GM12878 (cell line): Measurements from ENCODE around the gene WTAP. TPM values are rescaled to one million over a fixed set of nuclear protein-coding genes. Genes with fewer than 3 reads are reported as not detected.

Experiments
- ATAC-seq: fragments of 200-7000 bp; cut with Tn5 transposase; 3 replicates; pipeline ENCODE4 v1.9.1; 2020; ENCODE audit warnings: mild to moderate bottlenecking, moderate library complexity
- BruUV-seq: library from RNA; stranded (reverse); fragments of 400-500 nt; replicated peaks from 2 replicates; lab custom pipeline; 2021; lab: Mats Ljungman, UMichigan
- CTCF ChIA-PET: fragments of 300-600 bp; sonication (Branson Sonifier 250); formaldehyde crosslinking; extraction: SDS; loops from one replicate; lab custom pipeline; 2021; ENCODE audit warnings: inconsistent platforms; lab: Yijun Ruan, JAX
- POLR2A ChIA-PET: fragments of 350-600 bp; formaldehyde crosslinking; extraction: SDS; loops from one replicate; lab custom pipeline; 2021; ENCODE audit warnings: inconsistent platforms; lab: Charles Lee
- RAD21 ChIA-PET: fragments of 300-600 bp; sonication (Branson Sonifier 250); formaldehyde crosslinking; loops from one replicate; lab custom pipeline; 2023; ENCODE audit warnings: antibody characterized with exemption; ENCODE audit not compliant: unreplicated experiment; lab: Charles Lee
- SMC1A ChIA-PET: fragments of 300-600 bp; sonication (Branson Sonifier 250); formaldehyde crosslinking; loops from one replicate; lab custom pipeline; 2023; ENCODE audit not compliant: unreplicated experiment, uncharacterized antibody; lab: Charles Lee
- DNase-seq: peaks from one replicate; pipeline ENCODE4 v3.0.0-alpha.2; 2011; ENCODE audit warnings: low read depth, low spot score
- FAIRE-seq: peaks from 3 replicates; lab custom pipeline; 2011; peaks lifted over from hg19 to GRCh38; lab: Jason Lieb, UNC
- H2AFZ ChIP-seq: 2 replicates; pipeline ENCODE4 v1.6.0; 2011; ENCODE audit warnings: low read depth, low read length, control low read depth; ENCODE audit not compliant: control insufficient read depth
- H3K27ac ChIP-seq: 2 replicates; pipeline ENCODE4 v1.5.1; 2011; ENCODE audit warnings: control low read depth; ENCODE audit not compliant: control insufficient read depth, insufficient read depth
- H3K27me3 ChIP-seq, 2 experiments: replicated peaks in 1 of 2; 2 replicates each; pipeline versions ENCODE4 v1.6.0 to v1.6.1; 2011; ENCODE audit warnings: low read length in 1 of 2; ENCODE audit not compliant: control insufficient read depth in 2 of 2, insufficient read depth in 2 of 2
- H3K36me3 ChIP-seq, 2 experiments: 2 replicates each; pipeline ENCODE4 v1.5.1; 2011; ENCODE audit warnings: low read length in 1 of 2; ENCODE audit not compliant: control insufficient read depth in 2 of 2, insufficient read depth in 2 of 2
- H3K4me1 ChIP-seq: 2 replicates; pipeline ENCODE4 v1.6.1; 2011; ENCODE audit warnings: mild to moderate bottlenecking, low read length, moderate library complexity, mixed read lengths; ENCODE audit not compliant: control insufficient read depth, insufficient read depth
- H3K4me2 ChIP-seq: 2 replicates; pipeline ENCODE4 v1.6.0; 2011; ENCODE audit warnings: control low read depth; ENCODE audit not compliant: control insufficient read depth, insufficient read depth
- H3K4me3 ChIP-seq: fragments of 200-600 bp; sonication (generic); 2 replicates; pipeline ENCODE4 v1.5.1; 2016
- H3K79me2 ChIP-seq: 2 replicates; pipeline ENCODE4 v1.6.0; 2011; ENCODE audit warnings: low read length; ENCODE audit not compliant: control insufficient read depth, insufficient read depth
- H3K9ac ChIP-seq: 2 replicates; pipeline ENCODE4 v1.8.0; 2011; ENCODE audit warnings: low read length, control low read depth, mixed read lengths; ENCODE audit not compliant: control insufficient read depth, insufficient read depth
- H3K9me3 ChIP-seq: replicated peaks from 3 replicates; pipeline ENCODE4 v1.5.1; 2011; ENCODE audit warnings: mild to moderate bottlenecking, low read length; ENCODE audit not compliant: control insufficient read depth, insufficient read depth
- H4K20me1 ChIP-seq: 2 replicates; pipeline ENCODE4 v1.6.0; 2011; ENCODE audit not compliant: control insufficient read depth, insufficient read depth
- ASH2L ChIP-seq: fragments of 300-600, 200-600 bp; sonication (generic); IDR thresholded peaks from 2 replicates; pipeline ENCODE4 v1.6.1; 2017; ENCODE audit warnings: low read depth, mild to moderate bottlenecking, borderline replicate concordance
- CBX5 ChIP-seq: sonication (generic); IDR thresholded peaks from 2 replicates; pipeline ENCODE4 v1.6.1; 2016; ENCODE audit warnings: low read depth, moderate library complexity, mild to moderate bottlenecking, inconsistent platforms
- E4F1 ChIP-seq: fragments of 450-650 bp; IDR thresholded peaks from 2 replicates; pipeline ENCODE4 v1.6.1; 2018; ENCODE audit warnings: borderline replicate concordance, mild to moderate bottlenecking; ENCODE audit not compliant: partially characterized antibody
- IRF3 ChIP-seq: fragments of 450-650 bp; IDR thresholded peaks from 2 replicates; pipeline ENCODE4 v1.6.1; 2014; ENCODE audit warnings: mild to moderate bottlenecking
- KLF5 ChIP-seq: fragments of 450-650 bp; IDR thresholded peaks from 2 replicates; pipeline ENCODE4 v1.6.1; 2014; ENCODE audit warnings: mild to moderate bottlenecking; ENCODE audit not compliant: partially characterized antibody
- MYB ChIP-seq: fragments of 150-350 bp; IDR thresholded peaks from 2 replicates; pipeline ENCODE4 v1.6.1; 2014; ENCODE audit warnings: mild to moderate bottlenecking, low read depth, low read length, borderline replicate concordance
- NFYA ChIP-seq: IDR thresholded peaks from 2 replicates; pipeline ENCODE4 v1.6.1; 2011; ENCODE audit warnings: low read depth, mild to moderate bottlenecking, low read length, improper control_type of control experiment, borderline replicate concordance
- PBX3 ChIP-seq: IDR thresholded peaks from 2 replicates; pipeline ENCODE4 v1.6.1; 2011; ENCODE audit warnings: mild to moderate bottlenecking, low read depth, low read length, moderate library complexity; ENCODE audit not compliant: insufficient replicate concordance
- RAD21 ChIP-seq: IDR thresholded peaks from 2 replicates; pipeline ENCODE4 v1.6.1; 2011; ENCODE audit warnings: mild to moderate bottlenecking, low read depth, low read length, moderate library complexity; ENCODE audit not compliant: insufficient read depth
- ZNF207 ChIP-seq: fragments of 450-650 bp; IDR thresholded peaks from 2 replicates; pipeline ENCODE4 v1.6.1; 2014; ENCODE audit warnings: antibody characterized with exemption, mild to moderate bottlenecking, borderline replicate concordance
- WGBS: methylation state at CpG from one replicate; pipeline ENCODE4 v1.1.6; 2016; ENCODE audit warnings: low lambda C conversion rate; ENCODE audit not compliant: insufficient replicate concordance, insufficient coverage; ENCODE audit errors: missing lambda C conversion rate; 5-methylcytosine and 5-hydroxymethylcytosine counted together
- in situ Hi-C: fragments of 300-500 bp; cut with MboI; formaldehyde crosslinking; loops from 9 replicates; pipeline ENCODE4 v1.14.3; 2018; ENCODE audit warnings: mixed read lengths
- intact Hi-C: fragments of 100-400 bp; cut with micrococcal nuclease; formaldehyde crosslinking; loops from one replicate; pipeline ENCODE4 v1.14.2; 2022; ENCODE audit not compliant: unreplicated experiment
- polyA plus RNA-seq, 11 experiments: library from polyadenylated mRNA; depleted of rRNA in 4 of 11; unstranded in 6 of 11; stranded (reverse) in 5 of 11; fragments of >200 nt; fragmentation: Nextera tagmentation in 4 of 11; fragmentation: Illumina TruSeq in 1 of 11; extraction: Ambion mirVana in 4 of 11; extraction: Trizol in 1 of 11; gene quantifications; 1 replicate in 1 of 11; 2 replicates in 10 of 11; pipeline versions ENCODE4 v1.2.1 to v1.2.3, GENCODE V29; 2011 to 2016; ENCODE audit warnings: inconsistent platforms in 2 of 11, missing spikeins in 2 of 11, low read depth in 1 of 11
- total RNA-seq, 4 experiments: library from RNA; depleted of rRNA in 3 of 4; stranded (reverse); fragments of >200 nt in 3 of 4; fragmentation: Illumina TruSeq in 1 of 4; extraction: Trizol in 1 of 4; gene quantifications; 2 replicates each; pipeline versions ENCODE4 v1.2.1 to v1.2.3, GENCODE V29; 2013 to 2021
- TF ChIP-seq, protein P1 (sequence below): IDR thresholded peaks from 2 replicates; pipeline ENCODE4 v1.6.1; 2012; ENCODE audit warnings: mild to moderate bottlenecking, low read depth, low read length

WTAP gene
- total and polyA plus RNA-seq, 10 of the 15 experiments (the other 5 are each of a cell fraction or from before 2014, with no cell fraction given) = 38.7 to 132 (median 83.1) TPM

DNA sequence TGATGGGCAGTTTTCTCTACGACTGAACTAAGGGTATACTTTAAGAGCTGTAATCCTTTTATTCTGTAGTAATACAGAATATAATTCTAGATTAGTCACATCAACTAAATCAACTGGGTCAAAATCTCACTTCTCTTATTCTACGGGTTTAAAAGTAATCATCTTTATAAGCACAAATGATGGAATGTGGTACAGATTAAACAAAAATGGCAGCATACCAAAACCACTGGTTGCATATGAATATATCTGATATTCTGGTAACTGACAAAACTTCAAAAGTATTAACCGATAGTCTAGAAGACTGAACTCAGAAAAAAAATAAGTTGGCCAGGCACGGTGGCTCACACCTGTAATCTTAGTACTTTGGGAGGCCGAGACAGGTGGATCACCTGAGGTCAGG lies 41.3 kb upstream of the WTAP start:
- ChIA-PET CTCF (interaction anchor here (0.8 kb wide), 1 partner anchor 30 kb away, joined by 3 read pairs; no protein-coding TSS in a partner anchor), POLR2A (interaction anchor here (1.1 kb wide), 1 partner anchor 277 kb away, joined by 3 read pairs; no protein-coding TSS in a partner anchor), RAD21 (no interaction called here), SMC1A (no interaction called here)
- no peak for ATAC-seq
- Histone ChIP-seq H3K36me3 (peaks cover 0 to 24% of the 10 kb centered on the region in 2 experiments; a peak in 2 of 4 replicates), H2AFZ (no peak overlapping the region), H3K4me1 (no peaks in the 10 kb centered on the region; the same call in 1 of the 2 replicates), H3K9ac (no peak overlapping the region), H3K27ac (no peak overlapping the region), H3K4me3 (no peak overlapping the region), H3K27me3 (no peaks in the 10 kb centered on the region), H3K9me3 (no peaks in the 10 kb centered on the region), H4K20me1 (no peaks in the 10 kb centered on the region), H3K79me2 (peaks cover 3% of the 10 kb centered on the region), H3K4me2 (no peak overlapping the region)
- DNase-seq = no peak
- no TSS peak for BruUV-seq
- no peak for TF ChIP-seq RAD21
- no peak for TF ChIP-seq CBX5
- TF ChIP-seq E4F1 = no peak
- TF ChIP-seq KLF5 = no peak
- no peak for TF ChIP-seq PBX3
- no peak for TF ChIP-seq MYB
- no peak for TF ChIP-seq NFYA
- TF ChIP-seq ZNF207 = no peak
- TF ChIP-seq, protein P1, sequence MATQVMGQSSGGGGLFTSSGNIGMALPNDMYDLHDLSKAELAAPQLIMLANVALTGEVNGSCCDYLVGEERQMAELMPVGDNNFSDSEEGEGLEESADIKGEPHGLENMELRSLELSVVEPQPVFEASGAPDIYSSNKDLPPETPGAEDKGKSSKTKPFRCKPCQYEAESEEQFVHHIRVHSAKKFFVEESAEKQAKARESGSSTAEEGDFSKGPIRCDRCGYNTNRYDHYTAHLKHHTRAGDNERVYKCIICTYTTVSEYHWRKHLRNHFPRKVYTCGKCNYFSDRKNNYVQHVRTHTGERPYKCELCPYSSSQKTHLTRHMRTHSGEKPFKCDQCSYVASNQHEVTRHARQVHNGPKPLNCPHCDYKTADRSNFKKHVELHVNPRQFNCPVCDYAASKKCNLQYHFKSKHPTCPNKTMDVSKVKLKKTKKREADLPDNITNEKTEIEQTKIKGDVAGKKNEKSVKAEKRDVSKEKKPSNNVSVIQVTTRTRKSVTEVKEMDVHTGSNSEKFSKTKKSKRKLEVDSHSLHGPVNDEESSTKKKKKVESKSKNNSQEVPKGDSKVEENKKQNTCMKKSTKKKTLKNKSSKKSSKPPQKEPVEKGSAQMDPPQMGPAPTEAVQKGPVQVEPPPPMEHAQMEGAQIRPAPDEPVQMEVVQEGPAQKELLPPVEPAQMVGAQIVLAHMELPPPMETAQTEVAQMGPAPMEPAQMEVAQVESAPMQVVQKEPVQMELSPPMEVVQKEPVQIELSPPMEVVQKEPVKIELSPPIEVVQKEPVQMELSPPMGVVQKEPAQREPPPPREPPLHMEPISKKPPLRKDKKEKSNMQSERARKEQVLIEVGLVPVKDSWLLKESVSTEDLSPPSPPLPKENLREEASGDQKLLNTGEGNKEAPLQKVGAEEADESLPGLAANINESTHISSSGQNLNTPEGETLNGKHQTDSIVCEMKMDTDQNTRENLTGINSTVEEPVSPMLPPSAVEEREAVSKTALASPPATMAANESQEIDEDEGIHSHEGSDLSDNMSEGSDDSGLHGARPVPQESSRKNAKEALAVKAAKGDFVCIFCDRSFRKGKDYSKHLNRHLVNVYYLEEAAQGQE = no peak
- TF ChIP-seq IRF3 = no peak
- TF ChIP-seq ASH2L = no peak
- WGBS = 80% methylated on average over 5 of the region's 5 CpGs
- no peak for FAIRE-seq
- in situ Hi-C loops = no loop called here
- intact Hi-C loops = no loop called here
